B cell (primary cell): ENCODE measurements around the gene WWP2.

ENCODE experiments used
- EZH2 ChIP-seq: IDR thresholded peaks from 2 replicates; pipeline ENCODE4 v1.6.1; 2012; ENCODE audit warnings: borderline replicate concordance, low read depth, mild to moderate bottlenecking, moderate library complexity, low read length; ENCODE audit not compliant: insufficient read depth, poor library complexity, severe bottlenecking
- TF ChIP-seq, protein P1 (sequence below): fragments of 200-600 bp; IDR thresholded peaks from one replicate; pipeline ENCODE4 v1.8.0; 2022; ENCODE audit warnings: antibody characterized with exemption, mild to moderate bottlenecking

DNA sequence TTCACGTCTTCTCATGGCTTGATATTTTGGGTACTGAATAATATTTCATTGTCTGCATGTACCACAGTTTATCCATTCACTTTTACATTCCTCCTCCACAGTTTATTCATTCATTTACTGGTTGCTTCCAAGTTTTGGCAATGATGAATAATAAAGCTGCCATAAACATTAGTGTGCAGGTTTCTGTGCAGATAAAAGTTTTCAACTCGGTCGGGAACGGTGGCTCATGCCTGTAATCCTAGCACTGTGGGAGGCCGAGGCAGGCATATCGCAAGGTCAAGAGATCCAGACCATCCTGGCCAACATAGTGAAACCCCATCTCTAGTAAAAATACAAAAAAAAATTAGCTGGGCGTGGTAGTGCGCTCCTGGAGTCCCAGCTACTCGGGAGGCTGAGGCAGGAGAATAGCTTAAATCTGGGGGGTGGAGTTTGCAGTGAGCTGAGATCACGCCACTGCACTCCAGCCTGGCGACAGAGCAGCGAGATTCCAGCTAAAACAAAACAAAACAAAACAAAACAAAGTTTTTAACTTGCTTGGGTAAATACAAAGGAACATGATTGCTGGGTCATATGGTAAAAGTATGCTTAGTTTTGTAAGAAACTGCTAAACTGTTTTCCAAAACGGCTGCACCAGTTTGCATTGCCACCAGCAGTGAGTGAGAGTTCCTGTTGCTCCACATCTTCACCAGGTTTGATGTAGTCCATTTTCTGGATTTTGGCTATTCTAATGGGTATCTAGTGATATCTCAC, 89.5 kb downstream of the WWP2 start:
- TF ChIP-seq, protein P1, sequence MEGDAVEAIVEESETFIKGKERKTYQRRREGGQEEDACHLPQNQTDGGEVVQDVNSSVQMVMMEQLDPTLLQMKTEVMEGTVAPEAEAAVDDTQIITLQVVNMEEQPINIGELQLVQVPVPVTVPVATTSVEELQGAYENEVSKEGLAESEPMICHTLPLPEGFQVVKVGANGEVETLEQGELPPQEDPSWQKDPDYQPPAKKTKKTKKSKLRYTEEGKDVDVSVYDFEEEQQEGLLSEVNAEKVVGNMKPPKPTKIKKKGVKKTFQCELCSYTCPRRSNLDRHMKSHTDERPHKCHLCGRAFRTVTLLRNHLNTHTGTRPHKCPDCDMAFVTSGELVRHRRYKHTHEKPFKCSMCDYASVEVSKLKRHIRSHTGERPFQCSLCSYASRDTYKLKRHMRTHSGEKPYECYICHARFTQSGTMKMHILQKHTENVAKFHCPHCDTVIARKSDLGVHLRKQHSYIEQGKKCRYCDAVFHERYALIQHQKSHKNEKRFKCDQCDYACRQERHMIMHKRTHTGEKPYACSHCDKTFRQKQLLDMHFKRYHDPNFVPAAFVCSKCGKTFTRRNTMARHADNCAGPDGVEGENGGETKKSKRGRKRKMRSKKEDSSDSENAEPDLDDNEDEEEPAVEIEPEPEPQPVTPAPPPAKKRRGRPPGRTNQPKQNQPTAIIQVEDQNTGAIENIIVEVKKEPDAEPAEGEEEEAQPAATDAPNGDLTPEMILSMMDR, result no peak
- TF ChIP-seq EZH2, result no peak
